GM19463 (cell line): ENCODE results near the gene LDLRAD2.
"Not testable (repeated sequence)": the region's sequence is repeated elsewhere in the genome, so short reads cannot be mapped to it uniquely, and the experiment has no call there.

ENCODE experiments used
- ATAC-seq: cut with Tn5 transposase; IDR thresholded peaks from one replicate; pipeline ENCODE4 v1.9.1; 2021; ENCODE audit warnings: mild to moderate bottlenecking, moderate library complexity; ENCODE audit not compliant: unreplicated experiment

Gene LDLRAD2

GRCh38 chr1:21783679-21784603, 28.1 kb upstream of the LDLRAD2 start:
- ATAC-seq: no peak

- ATAC-seq: not testable (repeated sequence)
Observed at GRCh38 chr1:21785764-21786163, 26.3 kb upstream of the LDLRAD2 start.

- no peak for ATAC-seq
Observed at GRCh38 chr1:21786640-21787039, 25.4 kb upstream of the LDLRAD2 start.

- no peak for ATAC-seq
Observed at GRCh38 chr1:21793104-21793503, 19.0 kb upstream of the LDLRAD2 start.

- no peak for ATAC-seq
Observed at GRCh38 chr1:21794656-21795055, 17.4 kb upstream of the LDLRAD2 start.

- ATAC-seq: no peak
Observed at GRCh38 chr1:21795075-21795474, 17.0 kb upstream of the LDLRAD2 start.

GRCh38 chr1:21799730-21800129, 12.3 kb upstream of the LDLRAD2 start:
- ATAC-seq: no peak

- ATAC-seq: no peak
Observed at GRCh38 chr1:21801100-21801499, 11.0 kb upstream of the LDLRAD2 start.

GRCh38 chr1:21804536-21804935, 7.5 kb upstream of the LDLRAD2 start:
- ATAC-seq: no peak

- no peak for ATAC-seq
Observed at GRCh38 chr1:21813542-21813941, 1.5 kb downstream of the LDLRAD2 start.

GRCh38 chr1:21814241-21814918, 2.3 kb downstream of the LDLRAD2 start:
- ATAC-seq: peak; percentile 50

GRCh38 chr1:21814981-21815582, 3.0 kb downstream of the LDLRAD2 start:
- no peak for ATAC-seq

GRCh38 chr1:21815724-21816321, 3.8 kb downstream of the LDLRAD2 start:
- ATAC-seq: no peak

GRCh38 chr1:21816602-21817302, 4.7 kb downstream of the LDLRAD2 start:
- ATAC-seq: no peak

GRCh38 chr1:21818656-21819055, 6.6 kb downstream of the LDLRAD2 start:
- ATAC-seq: no peak

- no peak for ATAC-seq
Observed at GRCh38 chr1:21820597-21821232, 8.7 kb downstream of the LDLRAD2 start.

GRCh38 chr1:21821385-21822019, 9.4 kb downstream of the LDLRAD2 start:
- ATAC-seq: no peak

GRCh38 chr1:21822349-21822748, 10.3 kb downstream of the LDLRAD2 start:
- ATAC-seq: no peak

- no peak for ATAC-seq
Observed at GRCh38 chr1:21823206-21823979, 11.3 kb downstream of the LDLRAD2 start.
